Stimulated activated CD8-positive, alpha-beta memory T cell treated with anti-CD3 and anti-CD28 coated beads, Interleukin-15, amount 100 ng/mL, for 48 hours (primary cell): ENCODE results near the gene DDHD1.
"Not testable (repeated sequence)": the region's sequence is repeated elsewhere in the genome, so short reads cannot be mapped to it uniquely, and the experiment has no call there.

Source experiments
- DNase-seq, 2 donors: peaks; one replicate each; pipeline ENCODE4 v3.0.0-alpha.2; 2020; ENCODE audit warnings: low read depth in 2 of 2

The DDHD1 gene

GRCh38 chr14:53108292-53109104, 44.6 kb downstream of the DDHD1 start:
- DNase-seq = peak in 1 of 2 donors; percentile 36

GRCh38 chr14:53106768-53107167, 46.4 kb downstream of the DDHD1 start:
- DNase-seq = no peak

DNA sequence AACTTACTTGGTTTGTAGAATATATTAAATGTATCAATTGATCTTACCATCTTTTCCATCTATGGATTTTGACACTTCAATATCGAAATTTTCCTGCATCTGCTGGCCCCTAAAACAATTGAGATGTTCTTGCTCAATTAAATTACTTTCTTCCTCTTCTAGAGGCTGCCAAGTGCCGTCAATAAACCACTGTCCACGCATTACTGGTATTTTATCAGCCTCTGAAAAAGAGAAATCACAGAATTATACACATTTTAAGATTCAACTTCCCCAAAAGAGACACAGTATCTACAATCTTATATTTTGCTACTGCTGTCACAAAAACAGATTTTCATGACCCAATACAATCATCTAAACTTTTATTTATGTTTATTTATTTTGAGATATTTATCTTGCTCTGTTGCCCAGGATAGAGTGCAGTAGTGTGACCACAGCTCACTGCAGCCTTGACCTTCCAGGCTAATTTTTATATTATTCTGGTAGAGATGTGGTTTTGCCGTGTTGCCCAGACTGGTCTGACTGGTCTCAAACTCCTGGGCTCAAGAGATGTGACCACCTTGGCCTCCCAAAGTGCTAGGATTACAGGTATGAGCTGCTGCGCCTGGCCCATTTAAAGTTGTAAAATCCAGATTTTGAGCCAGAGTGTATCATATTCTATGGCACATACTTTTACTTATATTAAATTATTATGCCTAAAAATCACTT, 49.3 kb downstream of the DDHD1 start:
- no peak for DNase-seq

GRCh38 chr14:53093206-53093605, 59.9 kb downstream of the DDHD1 start:
- DNase-seq = no peak

DNA sequence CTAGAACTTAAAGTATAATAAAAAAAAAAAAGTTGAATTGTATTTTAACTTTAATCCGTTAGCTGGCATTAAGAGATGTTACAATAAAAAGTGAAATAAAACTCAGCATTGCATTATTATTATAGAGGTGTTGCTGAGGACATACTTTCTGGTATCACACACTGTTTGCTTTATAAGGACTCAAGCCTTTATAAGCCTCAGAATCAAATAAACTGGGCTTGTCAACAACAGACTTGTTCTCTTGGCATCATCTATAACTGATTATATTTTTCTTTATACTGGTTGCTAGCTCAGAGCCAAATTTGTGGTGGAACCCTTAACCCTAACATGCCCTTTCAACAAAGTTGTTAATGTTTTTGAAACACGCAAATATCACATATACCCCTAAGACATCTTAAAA, 62.3 kb downstream of the DDHD1 start:
- DNase-seq = no peak

DNA sequence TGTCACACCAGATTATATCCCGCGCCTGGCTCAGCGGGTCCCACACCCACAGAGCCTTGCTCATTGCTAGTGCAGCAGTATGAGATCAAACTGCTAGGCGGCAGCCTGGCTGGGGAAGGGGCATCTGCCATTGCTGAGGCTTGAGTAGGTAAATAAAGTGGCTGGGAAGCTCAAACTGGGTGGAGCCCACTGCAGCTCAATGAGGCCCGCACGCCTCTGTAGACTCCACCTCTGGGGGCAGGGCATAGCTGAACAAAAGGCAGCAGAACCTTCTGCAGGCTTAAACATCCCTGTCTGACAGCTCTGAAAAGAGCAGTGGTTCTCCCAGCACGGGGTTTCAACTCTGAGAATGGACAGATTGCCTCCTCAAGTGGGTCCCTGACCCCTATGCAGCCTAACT, 68.2 kb downstream of the DDHD1 start:
- not testable (repeated sequence) for DNase-seq

DNA sequence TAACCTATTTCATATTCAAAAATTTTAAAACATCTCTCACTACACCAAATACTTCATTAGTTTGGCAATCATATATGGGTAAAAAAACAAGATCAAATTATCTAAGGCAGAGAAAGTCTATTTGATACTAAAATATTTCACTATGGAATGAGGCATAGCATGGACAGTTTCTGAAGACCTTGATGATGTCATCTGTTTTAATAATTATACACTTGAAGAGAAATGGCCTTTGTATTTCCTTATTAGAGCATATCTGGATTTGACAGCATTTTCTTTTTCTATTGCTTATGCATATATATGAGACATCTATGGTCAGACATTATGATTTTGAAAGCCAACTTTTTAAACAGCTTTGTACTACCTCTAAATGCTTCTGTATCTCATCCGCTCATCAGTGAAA, 88.6 kb downstream of the DDHD1 start:
- DNase-seq = no peak

GRCh38 chr14:53062856-53063255, 90.3 kb downstream of the DDHD1 start:
- DNase-seq = no peak

- DNase-seq = no peak
Observed at GRCh38 chr14:53060046-53060445, 93.1 kb downstream of the DDHD1 start.

- DNase-seq = no peak
Observed at GRCh38 chr14:53055003-53055402, 98.1 kb downstream of the DDHD1 start.

- DNase-seq = no peak
Observed at GRCh38 chr14:53054457-53054856, 98.7 kb downstream of the DDHD1 start.

DNA sequence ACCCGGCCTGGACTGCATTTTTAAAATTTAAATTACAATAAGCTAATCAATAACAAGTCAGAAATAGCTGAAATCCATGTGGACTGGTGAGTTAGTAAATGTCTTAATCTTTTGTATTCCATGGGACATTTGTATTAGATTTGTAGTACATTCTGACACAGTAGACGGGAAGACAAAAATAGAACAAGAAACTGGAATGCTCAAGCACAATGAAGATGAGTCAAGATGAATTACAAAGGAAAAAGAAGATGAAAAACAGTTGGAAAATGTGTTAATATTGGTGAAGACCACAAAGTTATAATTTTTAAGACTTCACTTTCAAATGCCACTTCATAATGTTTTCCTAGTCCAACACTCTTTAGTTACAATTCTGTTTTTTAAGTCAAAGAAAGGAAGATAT, 104.5 kb downstream of the DDHD1 start:
- DNase-seq = no peak

DNA sequence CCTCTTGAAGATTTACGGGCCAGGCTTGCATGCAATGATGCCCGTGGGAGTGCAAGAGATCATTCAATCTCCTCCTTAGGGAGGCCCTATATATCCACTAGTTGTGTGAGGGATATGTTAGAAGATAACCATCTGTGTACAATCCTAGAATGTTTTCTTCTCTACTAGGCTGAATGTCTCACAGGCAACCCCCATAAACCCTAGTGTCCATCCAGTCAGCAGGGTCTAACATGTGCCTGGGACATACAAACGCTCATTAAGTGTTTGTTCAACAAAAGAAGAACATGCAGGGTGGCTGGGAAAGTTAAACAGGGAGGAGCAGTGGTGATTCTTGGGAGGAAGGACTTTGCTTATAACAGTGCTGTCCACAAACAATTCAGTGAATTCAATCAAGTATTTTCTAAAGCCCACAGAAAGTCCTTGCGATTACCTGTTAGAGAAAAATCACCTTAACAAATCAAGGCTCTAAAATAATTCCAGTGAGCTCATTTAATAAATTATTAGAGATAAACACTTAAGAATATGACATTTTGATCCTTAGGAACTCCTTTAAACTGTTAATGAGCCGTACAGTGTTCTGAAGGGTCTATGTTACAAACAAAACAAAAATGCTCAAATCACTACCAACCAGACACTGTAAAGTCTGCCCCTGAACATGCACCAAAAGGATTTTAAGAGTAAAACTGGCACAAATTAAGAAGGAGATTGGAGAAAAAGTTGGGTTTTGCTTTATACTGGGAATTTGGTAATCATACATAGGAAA, 105.6 kb downstream of the DDHD1 start:
- DNase-seq = no peak

GRCh38 chr14:53044486-53044885, 108.6 kb downstream of the DDHD1 start:
- DNase-seq = no peak

GRCh38 chr14:53043027-53043581, 110.0 kb downstream of the DDHD1 start:
- no peak for DNase-seq

DNA sequence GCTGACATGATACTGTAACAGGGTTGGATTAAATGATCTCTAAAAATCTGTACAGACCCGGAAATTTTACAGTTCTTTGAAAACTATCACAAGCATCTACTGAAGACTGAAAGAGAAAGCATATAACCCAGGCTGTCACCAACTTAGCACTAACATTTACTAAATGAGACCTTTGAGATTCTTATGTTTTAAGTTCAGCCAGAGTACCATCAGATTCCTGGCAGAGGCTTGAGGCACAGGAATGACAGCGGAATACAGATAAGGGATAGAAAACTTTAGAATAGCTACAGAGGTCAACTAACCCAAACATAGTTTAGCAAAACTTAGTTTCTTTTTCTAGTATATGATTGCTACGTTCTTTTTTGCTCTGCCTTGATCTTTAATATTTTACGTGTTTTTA, 110.6 kb downstream of the DDHD1 start:
- DNase-seq = no peak

DNA sequence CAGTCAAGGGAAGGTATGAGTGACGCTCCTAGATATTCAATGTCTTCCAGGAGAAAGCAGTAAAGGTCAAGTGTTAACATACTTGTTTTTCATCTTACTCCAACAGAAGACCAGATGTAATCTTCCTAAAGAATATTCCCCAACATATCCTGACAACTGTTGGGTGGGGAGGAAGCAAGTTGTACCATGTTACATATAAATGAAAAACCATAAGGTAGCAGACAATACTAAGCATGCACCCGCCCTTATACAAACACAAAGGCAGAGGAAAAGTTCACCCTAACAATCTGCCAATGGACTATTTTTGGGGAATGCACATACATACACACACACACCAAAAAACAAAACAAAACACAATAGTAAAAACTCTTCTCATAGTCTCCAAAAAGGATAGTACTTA, 112.1 kb downstream of the DDHD1 start:
- no peak for DNase-seq

DNA sequence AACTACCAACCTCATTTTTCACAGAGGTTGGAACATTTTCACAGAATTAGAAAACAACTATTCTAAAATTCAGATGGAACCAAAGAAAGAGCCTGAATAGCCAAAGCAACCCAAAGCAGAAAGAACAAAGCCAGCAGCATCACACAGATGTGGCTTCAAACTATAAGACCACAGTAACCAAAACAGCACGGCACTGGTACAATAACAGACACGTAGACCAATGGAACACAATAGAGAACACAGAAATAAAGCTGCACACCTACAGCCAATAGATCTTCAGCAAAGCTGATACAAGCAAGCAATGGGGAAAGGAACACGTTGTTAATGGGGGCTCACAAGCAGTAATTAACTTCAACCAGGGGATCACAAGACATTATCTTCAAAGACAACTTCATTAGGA, 114.5 kb downstream of the DDHD1 start:
- DNase-seq = no peak

DNA sequence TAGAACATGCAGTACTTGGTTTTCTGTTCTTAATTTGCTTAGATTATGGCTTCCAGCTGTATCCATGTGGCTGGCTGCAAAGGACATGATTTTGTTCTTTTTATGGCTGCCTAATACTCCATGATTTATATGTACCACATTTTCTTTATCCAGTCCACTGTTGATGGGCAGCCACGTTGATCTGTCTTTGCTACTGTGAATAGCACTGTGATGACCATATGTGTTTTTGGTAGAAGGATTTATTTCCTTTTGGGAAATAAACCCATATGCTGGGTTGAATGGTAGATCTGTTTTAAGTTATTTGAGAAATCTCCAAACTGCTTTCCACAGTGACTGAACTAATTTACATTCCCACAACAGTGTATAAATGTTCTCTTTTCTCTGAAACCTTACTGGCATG, 116.1 kb downstream of the DDHD1 start:
- no peak for DNase-seq

GRCh38 chr14:53035336-53036210, 117.5 kb downstream of the DDHD1 start:
- DNase-seq = no peak

GRCh38 chr14:53034688-53035230, 118.4 kb downstream of the DDHD1 start:
- DNase-seq = no peak
